Measurements from ENCODE around the gene ABL1. TPM values are rescaled to one million over a fixed set of nuclear protein-coding genes. Genes with fewer than 3 reads are reported as not detected.

ABL1 gene
- total RNA-seq, 1 donor from 2014 or later = 52.1 TPM

- H3K27me3 ChIP-seq = no peaks in the 10 kb centered on the region
- H3K36me3 ChIP-seq = peaks cover 66% of the 10 kb centered on the region
- DNase-seq (peak; percentile 46), ATAC-seq (no peak)
- H3K4me1 ChIP-seq = no peaks in the 10 kb centered on the region
- intact Hi-C loops (cut with DNase I) = no loop called here
- H3K27ac ChIP-seq = no peak overlapping the region
- no peak overlapping the region for H3K4me3 ChIP-seq
- no peak for TF ChIP-seq CTCF (IDR thresholded peaks at IDR 0.05)
- no peaks in the 10 kb centered on the region for H3K9me3 ChIP-seq
Measured at GRCh38 chr9:130872093-130872492, 37.0 kb downstream of the ABL1 start.

- peak; percentile 34 for DNase-seq
- no peak for TF ChIP-seq CTCF (IDR thresholded peaks at IDR 0.05)
Measured at GRCh38 chr9:130872508-130872907, 37.5 kb downstream of the ABL1 start.

GRCh38 chr9:130872912-130873503 is 38.0 kb downstream of the ABL1 start:
- DNase-seq (peak; percentile 59), ATAC-seq (no peak)
- no peak for TF ChIP-seq CTCF (IDR thresholded peaks at IDR 0.05)
- intact Hi-C loops (cut with DNase I) = no loop called here
- no peaks in the 10 kb centered on the region for H3K4me1 ChIP-seq
- H3K27ac ChIP-seq = no peak overlapping the region
- H3K27me3 ChIP-seq = no peaks in the 10 kb centered on the region
- no peaks in the 10 kb centered on the region for H3K9me3 ChIP-seq
- peaks cover 75% of the 10 kb centered on the region for H3K36me3 ChIP-seq
- H3K4me3 ChIP-seq = no peak overlapping the region

More at GRCh38 chr9:130872508-130872907, 37.5 kb downstream of the ABL1 start:
- H3K4me3 ChIP-seq = no peak overlapping the region
- ATAC-seq = no peak
- H3K27me3 ChIP-seq = no peaks in the 10 kb centered on the region
- no peak overlapping the region for H3K27ac ChIP-seq
- no peaks in the 10 kb centered on the region for H3K4me1 ChIP-seq
- peaks cover 70% of the 10 kb centered on the region for H3K36me3 ChIP-seq
- no peaks in the 10 kb centered on the region for H3K9me3 ChIP-seq
- intact Hi-C loops (cut with DNase I) = no loop called here

GRCh38 chr9:130873966-130874365 is 38.9 kb downstream of the ABL1 start:
- ATAC-seq (no peak), DNase-seq (peak; percentile 6)
- H3K27me3 ChIP-seq = no peaks in the 10 kb centered on the region
- TF ChIP-seq CTCF (IDR thresholded peaks at IDR 0.05) = no peak
- H3K4me3 ChIP-seq = no peak overlapping the region
- H3K36me3 ChIP-seq = peaks cover 85% of the 10 kb centered on the region
- no peaks in the 10 kb centered on the region for H3K4me1 ChIP-seq
- no peak overlapping the region for H3K27ac ChIP-seq
- no peaks in the 10 kb centered on the region for H3K9me3 ChIP-seq
- intact Hi-C loops (cut with DNase I) = no loop called here

- no peak for ATAC-seq
- intact Hi-C loops (cut with DNase I) = no loop called here
- H3K36me3 ChIP-seq = peaks cover 87% of the 10 kb centered on the region
- DNase-seq = peak; percentile 26
- H3K27me3 ChIP-seq = no peaks in the 10 kb centered on the region
- H3K9me3 ChIP-seq = no peaks in the 10 kb centered on the region
- no peak overlapping the region for H3K4me3 ChIP-seq
- no peak overlapping the region for H3K27ac ChIP-seq
- no peak for TF ChIP-seq CTCF (IDR thresholded peaks at IDR 0.05)
- no peaks in the 10 kb centered on the region for H3K4me1 ChIP-seq
Measured at GRCh38 chr9:130874783-130875182, 39.7 kb downstream of the ABL1 start.

- intact Hi-C loops (cut with DNase I) = no loop called here
- DNase-seq = no peak
- peaks cover 98% of the 10 kb centered on the region for H3K36me3 ChIP-seq
- H3K4me3 ChIP-seq = no peak overlapping the region
- ATAC-seq = no peak
- no peak overlapping the region for H3K27ac ChIP-seq
- H3K27me3 ChIP-seq = no peaks in the 10 kb centered on the region
- H3K4me1 ChIP-seq = no peaks in the 10 kb centered on the region
- no peak for TF ChIP-seq CTCF (IDR thresholded peaks at IDR 0.05)
- H3K9me3 ChIP-seq = no peaks in the 10 kb centered on the region
Measured at GRCh38 chr9:130877300-130877699, 42.2 kb downstream of the ABL1 start.
